Neuronal stem cell (in vitro differentiated cells): ENCODE measurements around the gene RNF32.

Experiments
- DNase-seq: peaks from one replicate; pipeline ENCODE4 v3.0.0-alpha.2; 2013; ENCODE audit warnings: low spot score
- H2AFZ ChIP-seq: one replicate; pipeline ENCODE4 v1.6.1; 2013; ENCODE audit warnings: mild to moderate bottlenecking, low read length, inconsistent platforms
- H2AK5ac ChIP-seq: 2 replicates; pipeline ENCODE4 v1.6.1; 2013; ENCODE audit warnings: low read depth, mild to moderate bottlenecking, inconsistent platforms, low read length, moderate library complexity, mixed read lengths
- H2BK120ac ChIP-seq: 2 replicates; pipeline ENCODE4 v1.6.1; 2013; ENCODE audit warnings: low read depth, mild to moderate bottlenecking, inconsistent platforms, low read length, moderate library complexity, mixed read lengths
- H2BK12ac ChIP-seq: one replicate; pipeline ENCODE4 v1.6.1; 2013; ENCODE audit warnings: low read length, inconsistent platforms
- H2BK15ac ChIP-seq: 2 replicates; pipeline ENCODE4 v1.6.1; 2013; ENCODE audit warnings: mild to moderate bottlenecking, low read length, inconsistent platforms, mixed read lengths
- H2BK5ac ChIP-seq: one replicate; pipeline ENCODE4 v1.6.1; 2013; ENCODE audit warnings: inconsistent platforms, mild to moderate bottlenecking, low read length, moderate library complexity
- H3K14ac ChIP-seq: one replicate; pipeline ENCODE4 v1.6.1; 2013; ENCODE audit warnings: low read length, inconsistent platforms
- H3K18ac ChIP-seq: 2 replicates; pipeline ENCODE4 v1.6.1; 2013; ENCODE audit warnings: low read length, inconsistent platforms
- H3K23ac ChIP-seq: 2 replicates; pipeline ENCODE4 v1.6.1; 2013; ENCODE audit warnings: low read depth, mild to moderate bottlenecking, mixed read lengths, low read length, inconsistent platforms; ENCODE audit not compliant: poor library complexity
- H3K27ac ChIP-seq: replicated peaks from 3 replicates; pipeline ENCODE4 v1.5.1; 2013; ENCODE audit warnings: low read length, inconsistent platforms
- H3K27me3 ChIP-seq, 3 experiments: 2 replicates each; pipeline ENCODE4 v1.6.1; 2013; ENCODE audit warnings: low read length in 3 of 3, mild to moderate bottlenecking in 2 of 3, inconsistent platforms in 1 of 3, low read depth in 1 of 3, mixed read lengths in 1 of 3, moderate library complexity in 1 of 3; ENCODE audit not compliant: control insufficient read depth in 3 of 3, insufficient read depth in 3 of 3
- H3K36me3 ChIP-seq, 2 donors: replicated peaks in 1 of 2; 2 replicates each; pipeline ENCODE4 v1.6.1; 2013; ENCODE audit warnings: low read length in 2 of 2; ENCODE audit not compliant: control insufficient read depth in 2 of 2, insufficient read depth in 2 of 2
- H3K4ac ChIP-seq: 2 replicates; pipeline ENCODE4 v1.6.1; 2013; ENCODE audit warnings: inconsistent platforms, mild to moderate bottlenecking, low read length, moderate library complexity
- H3K4me1 ChIP-seq, 2 donors: 1 replicate in 1 of 2; 2 replicates in 1 of 2; pipeline ENCODE4 v1.6.1; 2013; ENCODE audit warnings: low read length in 2 of 2, low read depth in 1 of 2; ENCODE audit not compliant: control insufficient read depth in 2 of 2, insufficient read depth in 1 of 2
- H3K4me2 ChIP-seq: one replicate; pipeline ENCODE4 v1.6.1; 2013; ENCODE audit warnings: mild to moderate bottlenecking, low read length, inconsistent platforms; ENCODE audit not compliant: insufficient read depth, poor library complexity, severe bottlenecking
- H3K4me3 ChIP-seq, 2 donors: 2 replicates each; pipeline ENCODE4 v1.5.1; 2013; ENCODE audit warnings: low read length in 2 of 2, mild to moderate bottlenecking in 2 of 2, inconsistent platforms in 1 of 2, moderate library complexity in 1 of 2
- H3K79me1 ChIP-seq: one replicate; pipeline ENCODE4 v1.6.1; 2013; ENCODE audit warnings: low read depth, mild to moderate bottlenecking, inconsistent platforms, low read length, moderate library complexity
- H3K9ac ChIP-seq: one replicate; pipeline ENCODE4 v1.6.1; 2013; ENCODE audit warnings: mild to moderate bottlenecking, low read depth, low read length, inconsistent platforms; ENCODE audit not compliant: poor library complexity
- H3K9me3 ChIP-seq, 2 donors: replicated peaks in 1 of 2; 2 replicates each; pipeline versions ENCODE3 to v1.6.1; 2013; ENCODE audit warnings: low read length in 2 of 2, mild to moderate bottlenecking in 2 of 2, inconsistent platforms in 1 of 2, low read depth in 1 of 2, mixed read lengths in 1 of 2, moderate library complexity in 1 of 2; ENCODE audit not compliant: control insufficient read depth in 2 of 2, insufficient read depth in 1 of 2
- H4K8ac ChIP-seq: one replicate; pipeline ENCODE4 v1.6.1; 2013; ENCODE audit warnings: low read depth, mild to moderate bottlenecking, inconsistent platforms, low read length, moderate library complexity
- H4K91ac ChIP-seq: one replicate; pipeline ENCODE4 v1.6.1; 2013; ENCODE audit warnings: low read length, low read depth, mild to moderate bottlenecking, inconsistent platforms; ENCODE audit not compliant: poor library complexity
- WGBS, 2 donors: extraction: QIAGEN DNeasy Blood & Tissue Kit; methylation state at CpG; one replicate each; pipeline ENCODE4 v1.1.7; 2013; ENCODE audit warnings: missing lambda C conversion rate in 2 of 2, mixed read lengths in 1 of 2; ENCODE audit not compliant: insufficient read length in 2 of 2, insufficient replicate concordance in 1 of 2; ENCODE audit errors: extremely low coverage in 2 of 2; 5-methylcytosine and 5-hydroxymethylcytosine counted together

Gene RNF32

GRCh38 chr7:156657681-156658080 lies 17.1 kb downstream of the RNF32 start:
- no peak overlapping the region for H2BK15ac ChIP-seq
- no peak overlapping the region for H2BK120ac ChIP-seq
- no peaks in the 10 kb centered on the region for H3K27me3 ChIP-seq
- no peaks in the 10 kb centered on the region for H3K79me1 ChIP-seq
- no peak overlapping the region for H3K18ac ChIP-seq
- no peak overlapping the region for H3K9ac ChIP-seq
- no peak overlapping the region for H2AK5ac ChIP-seq
- H3K36me3 ChIP-seq = no peaks in the 10 kb centered on the region
- no peak overlapping the region for H2BK5ac ChIP-seq
- H2AFZ ChIP-seq = no peak overlapping the region
- no peak overlapping the region for H3K4me3 ChIP-seq
- H3K14ac ChIP-seq = no peak overlapping the region
- H3K4ac ChIP-seq = no peak overlapping the region
- H2BK12ac ChIP-seq = no peak overlapping the region
- H4K91ac ChIP-seq = no peak overlapping the region
- H3K4me1 ChIP-seq = peaks cover 4 to 8% of the 10 kb centered on the region in 2 donors
- H3K4me2 ChIP-seq = no peak overlapping the region
- H3K9me3 ChIP-seq = no peaks in the 10 kb centered on the region
- no CpG with 5 or more reads among the region's 4 CpGs for WGBS, 2 donors
- DNase-seq = no peak
- H3K23ac ChIP-seq = no peak overlapping the region
- no peak overlapping the region for H4K8ac ChIP-seq
- H3K27ac ChIP-seq = no peak overlapping the region

- H3K4me1 ChIP-seq = peaks cover 4 to 8% of the 10 kb centered on the region in 2 donors
- H3K4me2 ChIP-seq = no peak overlapping the region
- H3K4ac ChIP-seq = no peak overlapping the region
- H2AK5ac ChIP-seq = peak overlapping the region; percentile 22
- H4K91ac ChIP-seq = no peak overlapping the region
- no peak for DNase-seq
- H2BK15ac ChIP-seq = no peak overlapping the region
- H4K8ac ChIP-seq = no peak overlapping the region
- no peaks in the 10 kb centered on the region for H3K79me1 ChIP-seq
- no peak overlapping the region for H3K4me3 ChIP-seq
- WGBS, 2 donors = no CpG with 5 or more reads among the region's 6 CpGs
- no peak overlapping the region for H2BK5ac ChIP-seq
- no peak overlapping the region for H3K14ac ChIP-seq
- no peak overlapping the region for H2AFZ ChIP-seq
- H2BK120ac ChIP-seq = no peak overlapping the region
- H3K27ac ChIP-seq = no peak overlapping the region
- no peaks in the 10 kb centered on the region for H3K36me3 ChIP-seq
- no peak overlapping the region for H3K9ac ChIP-seq
- no peak overlapping the region for H3K18ac ChIP-seq
- no peaks in the 10 kb centered on the region for H3K27me3 ChIP-seq
- H3K23ac ChIP-seq = no peak overlapping the region
- H3K9me3 ChIP-seq = no peaks in the 10 kb centered on the region
- H2BK12ac ChIP-seq = no peak overlapping the region
These were observed 18.6 kb downstream of the RNF32 start for GRCh38 chr7:156659203-156659602.

- Histone ChIP-seq H2BK120ac (no peak overlapping the region), H3K18ac (peak overlapping the region; percentile 8), H2BK12ac (no peak overlapping the region), H3K27ac (no peak overlapping the region), H4K91ac (no peak overlapping the region), H3K23ac (no peak overlapping the region), H3K27me3 (no peaks in the 10 kb centered on the region), H3K9ac (no peak overlapping the region), H3K14ac (no peak overlapping the region), H2BK5ac (no peak overlapping the region), H4K8ac (no peak overlapping the region), H3K9me3 (no peaks in the 10 kb centered on the region), H3K4me1 (peaks cover 4% of the 10 kb centered on the region in 2 donors), H3K36me3 (no peaks in the 10 kb centered on the region), H3K79me1 (no peaks in the 10 kb centered on the region), H3K4me3 (no peak overlapping the region), H2BK15ac (no peak overlapping the region), H2AFZ (no peak overlapping the region), H3K4ac (no peak overlapping the region), H3K4me2 (no peak overlapping the region), H2AK5ac (no peak overlapping the region)
- DNase-seq = no peak
- no CpG with 5 or more reads among the region's 11 CpGs for WGBS, 2 donors
These were observed 19.4 kb downstream of the RNF32 start for GRCh38 chr7:156659961-156660360.

GRCh38 chr7:156661637-156662036 lies 21.1 kb downstream of the RNF32 start:
- Histone ChIP-seq H3K79me1 (no peaks in the 10 kb centered on the region), H4K91ac (no peak overlapping the region), H2AFZ (no peak overlapping the region), H3K14ac (no peak overlapping the region), H3K4me1 (peaks cover 2 to 8% of the 10 kb centered on the region in 2 donors), H3K27me3 (no peaks in the 10 kb centered on the region), H2BK12ac (no peak overlapping the region), H3K9ac (no peak overlapping the region), H2BK120ac (no peak overlapping the region), H3K4me2 (no peak overlapping the region), H4K8ac (no peak overlapping the region), H3K23ac (no peak overlapping the region), H3K9me3 (no peaks in the 10 kb centered on the region), H2BK5ac (no peak overlapping the region), H3K4me3 (no peak overlapping the region), H2AK5ac (no peak overlapping the region), H3K4ac (no peak overlapping the region), H3K36me3 (no peaks in the 10 kb centered on the region), H3K27ac (no peak overlapping the region), H3K18ac (no peak overlapping the region), H2BK15ac (no peak overlapping the region)
- WGBS, 2 donors = no CpG with 5 or more reads among the region's 5 CpGs
- DNase-seq = no peak
